K562 (cell line): ENCODE measurements around the gene ACTL9.

Experiments
- MCM2 ChIP-seq: fragments of 450-650 bp; IDR thresholded peaks from 2 replicates; pipeline ENCODE4 v1.6.1; 2017; ENCODE audit warnings: low read depth, mild to moderate bottlenecking
- RAD51 ChIP-seq: fragments of 450-650 bp; IDR thresholded peaks from 2 replicates; pipeline ENCODE4 v1.7.1; 2016; ENCODE audit warnings: low read depth, mild to moderate bottlenecking, borderline replicate concordance
- ZNF274 ChIP-seq: IDR thresholded peaks from 2 replicates; pipeline ENCODE4 v1.6.1; 2011; ENCODE audit warnings: low read depth, mild to moderate bottlenecking, low read length, moderate library complexity, borderline replicate concordance
- TF ChIP-seq, protein P1 (sequence below): sonication (generic); formaldehyde crosslinking; IDR thresholded peaks from 2 replicates; pipeline ENCODE4 v1.9.0; 2022; ENCODE audit warnings: mild to moderate bottlenecking, missing genetic modification reagents
- TF ChIP-seq, protein P2 (sequence below): sonication (generic); formaldehyde crosslinking; IDR thresholded peaks from 2 replicates; pipeline ENCODE4 v1.8.1; 2022; ENCODE audit warnings: missing genetic modification reagents

DNA sequence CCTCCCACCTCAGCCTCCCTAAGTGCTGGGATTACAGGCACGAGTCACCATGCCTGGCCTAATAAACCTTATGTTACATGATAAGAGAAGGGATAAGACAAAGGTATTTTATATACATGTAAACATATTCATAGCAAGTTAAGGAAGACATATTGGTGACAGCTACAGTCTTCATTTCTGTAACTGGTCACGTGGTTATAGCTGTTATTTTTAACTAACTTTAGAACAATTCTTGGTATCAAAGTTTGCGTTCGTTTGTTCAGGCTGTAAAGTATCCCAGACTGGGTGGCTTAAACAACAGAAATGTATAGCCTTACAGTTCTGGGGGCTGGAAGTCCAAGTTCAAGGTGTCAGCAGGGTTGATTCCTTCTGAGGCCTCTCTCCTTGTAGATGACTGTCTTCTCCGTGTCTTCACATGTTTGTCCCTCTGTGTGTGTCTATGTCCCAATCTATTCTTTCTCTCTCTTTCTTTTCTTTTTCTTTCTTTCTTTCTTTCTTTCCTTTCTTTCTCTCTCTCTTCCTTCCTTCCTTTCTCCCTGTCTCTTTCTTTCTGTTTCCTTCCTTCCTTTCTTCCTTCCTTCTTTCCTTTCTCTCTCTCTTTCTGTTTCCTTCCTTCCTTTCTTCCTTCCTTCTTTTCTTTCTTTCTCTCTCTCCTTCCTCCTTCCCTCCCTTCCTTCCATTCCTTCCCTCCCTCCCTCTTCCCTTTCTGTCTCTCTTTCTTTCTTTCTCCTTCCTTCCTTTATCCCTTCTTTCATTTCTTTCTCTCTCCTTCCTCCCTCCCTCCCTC is 7.6 kb downstream of the ACTL9 start:
- TF ChIP-seq, protein P1, sequence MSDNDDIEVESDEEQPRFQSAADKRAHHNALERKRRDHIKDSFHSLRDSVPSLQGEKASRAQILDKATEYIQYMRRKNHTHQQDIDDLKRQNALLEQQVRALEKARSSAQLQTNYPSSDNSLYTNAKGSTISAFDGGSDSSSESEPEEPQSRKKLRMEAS (CRISPR knock-in tag), result no peak
- peak; percentile 75 for TF ChIP-seq RAD51
- TF ChIP-seq ZNF274, result no peak
- TF ChIP-seq, protein P2, sequence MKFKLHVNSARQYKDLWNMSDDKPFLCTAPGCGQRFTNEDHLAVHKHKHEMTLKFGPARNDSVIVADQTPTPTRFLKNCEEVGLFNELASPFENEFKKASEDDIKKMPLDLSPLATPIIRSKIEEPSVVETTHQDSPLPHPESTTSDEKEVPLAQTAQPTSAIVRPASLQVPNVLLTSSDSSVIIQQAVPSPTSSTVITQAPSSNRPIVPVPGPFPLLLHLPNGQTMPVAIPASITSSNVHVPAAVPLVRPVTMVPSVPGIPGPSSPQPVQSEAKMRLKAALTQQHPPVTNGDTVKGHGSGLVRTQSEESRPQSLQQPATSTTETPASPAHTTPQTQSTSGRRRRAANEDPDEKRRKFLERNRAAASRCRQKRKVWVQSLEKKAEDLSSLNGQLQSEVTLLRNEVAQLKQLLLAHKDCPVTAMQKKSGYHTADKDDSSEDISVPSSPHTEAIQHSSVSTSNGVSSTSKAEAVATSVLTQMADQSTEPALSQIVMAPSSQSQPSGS (CRISPR knock-in tag), result no peak
- no peak for TF ChIP-seq MCM2
